HG03469 (cell line): ENCODE measurements around the gene SERPINB6.
"Not testable (repeated sequence)": the region's sequence is repeated elsewhere in the genome, so short reads cannot be mapped to it uniquely, and the experiment has no call there.

ENCODE experiments used
- ATAC-seq: cut with Tn5 transposase; IDR thresholded peaks from one replicate; pipeline ENCODE4 v1.9.1; 2021; ENCODE audit warnings: mild to moderate bottlenecking, moderate library complexity, moderate number of reproducible peaks; ENCODE audit not compliant: unreplicated experiment

SERPINB6 gene

DNA sequence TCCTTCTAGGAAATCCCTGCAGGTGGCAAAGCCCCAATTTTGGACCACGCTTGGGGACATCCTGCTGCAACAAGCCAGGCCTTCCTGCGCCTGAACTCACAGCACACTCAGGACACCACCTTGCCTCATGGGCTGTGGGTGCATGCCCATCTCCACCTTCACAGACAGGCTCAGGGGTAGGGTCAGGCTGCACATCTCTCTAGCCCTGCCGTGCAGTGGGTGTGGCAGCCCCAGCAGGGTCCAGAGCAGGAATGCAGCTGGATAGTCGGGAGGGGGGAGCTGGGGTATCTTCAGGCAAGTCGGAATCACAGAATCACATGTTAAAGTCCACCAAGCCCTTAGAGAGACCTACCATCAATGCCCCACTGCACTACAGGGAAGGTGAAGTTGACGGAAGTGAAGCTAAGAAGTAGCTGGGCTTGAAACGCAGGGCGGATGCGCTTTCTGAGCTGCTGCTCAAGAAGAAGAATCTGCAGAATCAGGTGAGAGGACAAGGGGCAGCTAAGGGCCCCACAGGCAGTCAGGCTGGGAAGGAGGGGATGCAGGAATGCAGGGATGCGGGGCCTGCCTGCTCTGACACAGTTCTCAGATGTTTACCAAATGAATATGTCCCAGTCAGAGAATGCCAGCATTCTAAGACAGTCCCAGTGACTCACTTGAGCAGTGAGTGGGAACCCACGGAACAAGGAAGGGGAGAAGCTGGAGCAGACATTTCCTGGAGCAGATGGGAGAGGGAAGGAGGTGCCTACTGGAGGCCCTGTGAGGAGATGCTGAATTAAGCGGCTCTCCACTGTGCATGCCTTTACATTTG, 11.3 kb downstream of the SERPINB6 start:
- ATAC-seq: no peak

DNA sequence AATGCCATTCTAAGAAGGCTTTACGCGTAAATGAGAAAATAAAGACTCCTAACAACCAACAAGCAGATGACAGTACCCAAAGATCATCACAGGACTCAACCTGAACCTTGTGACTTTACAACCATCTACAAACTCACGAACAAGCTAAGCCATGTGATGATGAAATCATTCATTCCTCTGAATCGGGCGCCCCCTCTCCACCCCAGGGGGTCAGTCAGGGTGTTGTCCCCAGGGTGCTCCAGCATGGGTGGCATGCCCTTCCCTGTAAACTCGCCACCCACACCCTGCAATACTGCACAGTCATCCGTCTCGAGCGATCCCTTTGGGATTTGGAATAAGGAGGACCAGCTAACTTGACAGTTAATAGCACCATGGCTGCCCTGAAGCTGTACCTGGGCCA, 12.6 kb downstream of the SERPINB6 start:
- no peak for ATAC-seq

DNA sequence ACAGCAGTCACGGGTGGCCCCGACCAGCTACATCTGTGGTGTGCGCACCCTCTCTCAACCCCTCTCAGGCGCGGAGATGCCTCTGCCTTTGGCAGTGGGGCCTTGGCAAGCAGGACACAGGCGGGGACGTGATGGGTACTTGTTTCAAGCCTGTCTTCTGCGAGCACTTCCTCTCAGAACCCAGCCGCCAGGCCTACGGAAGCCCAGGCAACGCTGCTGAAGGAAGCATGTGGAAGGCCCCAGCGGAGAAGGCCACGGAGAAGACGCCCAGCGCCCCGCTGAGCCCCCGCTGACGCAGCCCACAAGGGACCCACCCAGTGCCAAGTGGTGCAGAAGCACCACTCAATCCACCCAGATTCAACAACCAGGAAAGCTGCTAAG, 13.0 kb downstream of the SERPINB6 start:
- no peak for ATAC-seq

DNA sequence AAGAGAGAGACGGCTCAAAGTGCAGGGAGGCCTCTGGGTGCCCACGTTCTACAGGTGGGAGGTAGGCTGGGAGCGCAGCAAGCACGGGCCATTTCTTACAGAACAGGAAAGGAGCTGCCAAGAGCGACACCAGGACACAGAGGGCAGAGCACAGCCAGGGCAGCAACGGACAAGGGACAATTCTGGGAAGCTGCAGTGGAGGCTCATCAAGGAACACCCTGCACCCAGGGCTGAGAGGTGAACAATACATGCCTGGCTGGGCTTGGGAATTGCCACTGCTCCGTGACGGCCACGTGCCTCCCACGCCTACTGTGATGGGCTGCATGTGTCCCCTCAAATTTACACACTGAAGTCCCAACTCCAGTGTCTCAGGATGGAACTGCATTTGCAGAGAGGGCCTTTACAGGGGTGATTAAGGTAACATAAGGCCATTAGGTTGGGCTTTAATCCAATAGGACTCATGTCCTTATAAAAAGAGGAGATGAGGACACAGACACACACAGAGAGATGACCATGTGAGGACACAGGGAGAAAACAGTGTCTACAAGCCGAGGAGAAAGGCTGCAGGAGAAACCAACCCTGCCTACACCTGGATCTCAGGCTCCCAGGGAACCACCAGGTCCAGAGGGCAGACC, 13.6 kb downstream of the SERPINB6 start:
- no peak for ATAC-seq

DNA sequence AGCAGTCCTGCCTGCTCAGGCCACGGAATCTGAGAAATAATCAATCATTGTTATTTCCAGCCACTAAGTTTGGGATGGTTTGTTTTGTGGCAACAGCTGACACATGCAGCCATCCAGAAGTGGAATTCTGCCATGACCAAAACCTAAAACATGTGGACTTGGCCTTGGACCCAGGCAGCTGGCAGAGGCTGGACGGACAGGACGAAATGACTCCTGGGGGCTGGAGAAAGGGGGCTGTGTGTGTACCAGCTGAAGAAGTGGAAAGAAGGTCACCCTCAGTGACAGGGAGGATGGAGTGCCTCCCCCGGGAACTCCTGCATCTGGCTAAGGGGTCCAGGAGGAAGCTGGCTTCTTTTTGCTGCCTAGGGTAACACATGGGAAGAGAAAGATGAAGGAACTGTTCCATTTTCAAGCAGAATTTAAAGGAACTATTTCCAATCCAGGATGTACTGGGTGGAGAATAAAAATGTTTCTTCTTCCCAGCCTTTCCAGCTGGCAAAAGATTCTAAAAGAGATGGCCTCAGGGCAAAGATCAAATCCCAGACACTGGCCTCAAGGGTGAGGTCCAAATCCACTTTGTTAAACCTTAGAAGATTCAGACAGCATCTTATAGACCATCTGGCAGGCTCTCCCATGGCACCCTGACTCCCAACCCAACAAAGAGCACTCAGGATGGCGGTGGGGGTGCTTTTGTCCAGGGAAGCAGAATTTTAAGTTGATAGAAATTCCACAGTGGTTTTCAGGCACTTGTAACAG, 14.3 kb downstream of the SERPINB6 start:
- no peak for ATAC-seq

DNA sequence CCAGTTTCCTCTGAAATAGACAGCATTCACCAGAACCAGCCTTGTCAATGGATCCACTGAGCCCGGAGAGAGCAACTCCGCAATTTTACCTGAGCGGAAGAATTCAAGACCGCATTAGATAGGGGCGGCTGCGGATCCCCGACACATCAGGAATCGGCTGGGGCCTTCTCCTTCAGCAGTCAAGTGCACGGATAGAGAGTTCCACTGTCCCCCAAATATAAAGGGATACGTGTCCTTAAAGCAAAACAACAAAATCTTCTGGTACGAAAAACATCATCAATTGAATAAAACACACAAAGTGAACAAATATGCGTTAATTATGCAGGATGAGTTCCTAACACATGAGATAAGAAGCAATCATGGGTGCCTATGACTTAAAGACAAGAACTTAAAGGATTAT, 18.3 kb downstream of the SERPINB6 start:
- ATAC-seq: no peak

DNA sequence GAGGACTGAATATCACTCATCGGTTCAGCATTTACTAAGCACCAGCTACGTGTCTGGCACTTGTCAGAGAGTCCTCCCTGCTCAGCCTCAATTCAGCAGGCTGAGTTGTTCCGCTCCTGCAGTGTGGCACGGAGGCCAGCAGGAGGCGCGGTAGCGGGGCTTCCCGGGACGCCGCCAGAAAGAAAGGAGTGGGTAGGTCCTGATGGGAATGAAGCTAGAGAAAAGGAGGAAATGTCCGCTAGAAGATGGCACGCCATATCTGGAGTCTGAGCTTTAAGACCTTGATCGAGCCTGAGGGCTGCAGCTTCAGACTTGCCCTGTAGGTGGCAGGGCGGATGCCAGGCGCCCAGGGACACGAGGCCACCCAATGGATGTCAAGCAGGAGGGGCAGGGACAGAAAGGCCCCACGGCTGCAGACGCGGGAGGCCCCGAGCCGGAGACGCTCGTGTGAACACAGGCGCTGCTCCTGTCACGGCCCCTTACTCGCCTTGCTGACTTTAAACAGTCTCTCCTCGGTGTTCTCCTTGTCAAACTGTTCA, 18.7 kb downstream of the SERPINB6 start:
- ATAC-seq: no peak

DNA sequence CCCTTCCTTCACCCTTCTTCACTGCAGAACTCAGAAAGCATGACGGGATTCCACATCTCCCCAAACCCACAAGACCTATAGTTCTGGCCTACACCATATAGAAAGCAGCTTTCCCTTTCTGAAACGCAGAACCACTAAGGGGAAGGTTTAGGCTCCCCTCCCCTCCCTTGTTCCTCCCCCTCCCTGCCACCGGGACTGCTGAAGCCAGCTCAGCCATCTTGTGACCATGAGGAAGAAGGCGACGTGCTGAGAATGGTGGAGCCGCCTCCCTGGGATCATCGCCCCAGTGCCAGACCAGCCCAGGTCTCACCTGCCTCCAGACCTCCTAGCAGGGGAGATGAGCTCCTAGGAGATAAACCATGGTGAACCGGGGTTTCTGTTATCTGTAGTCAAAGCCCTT, 19.6 kb downstream of the SERPINB6 start:
- ATAC-seq: no peak

DNA sequence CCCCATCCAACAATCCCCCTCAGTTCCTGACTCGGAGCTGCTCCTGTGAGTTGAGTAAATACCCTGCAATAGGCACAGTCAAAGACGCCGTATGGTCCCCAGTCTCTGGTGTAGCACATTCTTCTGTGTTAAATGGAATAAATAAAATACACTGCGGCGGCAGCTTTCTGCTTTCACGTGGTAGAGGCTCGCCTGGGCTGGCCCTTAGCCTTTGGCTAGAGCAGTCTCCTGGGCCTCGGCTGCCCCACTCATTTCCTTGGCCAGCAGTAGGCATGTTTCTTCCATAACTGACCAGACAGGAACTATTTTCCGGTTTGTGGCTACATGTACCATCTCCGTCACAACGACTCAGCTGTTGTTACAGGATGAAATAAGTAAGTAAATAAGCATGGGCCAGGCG, 20.7 kb downstream of the SERPINB6 start:
- no peak for ATAC-seq

DNA sequence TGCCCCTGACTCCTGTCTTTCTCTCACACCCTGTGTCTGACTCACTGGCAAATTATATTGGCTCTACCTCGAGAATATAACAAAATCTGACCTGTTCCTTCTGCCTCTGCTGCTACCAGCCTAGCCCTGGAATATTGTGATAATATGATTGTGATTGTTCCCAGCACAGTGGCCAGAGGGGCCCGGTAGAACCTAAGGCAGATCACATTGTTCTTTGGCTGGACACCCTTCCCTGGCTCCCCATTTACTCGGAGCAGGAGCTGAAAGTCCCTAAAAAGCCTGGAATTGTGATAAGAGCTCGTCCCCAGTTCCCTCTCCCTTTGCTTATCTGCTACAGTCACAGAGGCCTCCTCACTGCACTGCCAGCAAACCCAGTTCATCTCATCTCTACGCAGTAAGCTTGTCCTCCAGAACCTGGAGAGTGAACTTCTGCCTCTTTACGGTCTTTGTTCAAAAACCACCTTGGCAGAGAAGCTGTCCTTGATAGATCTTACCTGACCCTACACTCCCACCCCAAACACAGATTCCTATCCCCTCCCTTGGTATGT, 21.8 kb downstream of the SERPINB6 start:
- ATAC-seq: no peak

DNA sequence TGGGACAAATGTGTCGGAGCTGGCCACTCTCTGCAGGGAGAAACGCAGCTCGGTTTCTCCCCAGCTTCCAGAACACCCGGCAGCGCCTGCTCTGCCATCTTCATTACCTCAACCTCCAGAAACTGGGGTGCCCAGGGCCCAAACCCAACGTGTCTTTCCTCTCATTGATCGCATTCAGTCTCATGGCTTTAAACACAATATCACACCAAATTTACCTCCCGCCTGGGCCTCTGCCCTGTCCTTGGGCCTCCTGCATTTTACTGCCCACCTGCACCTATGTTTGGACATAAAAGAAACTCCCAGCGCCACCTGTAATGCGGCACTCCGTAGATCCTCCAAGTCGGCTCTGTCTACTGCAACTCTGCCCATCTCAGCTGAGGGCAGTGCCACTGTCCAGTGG, 22.2 kb downstream of the SERPINB6 start:
- no peak for ATAC-seq

DNA sequence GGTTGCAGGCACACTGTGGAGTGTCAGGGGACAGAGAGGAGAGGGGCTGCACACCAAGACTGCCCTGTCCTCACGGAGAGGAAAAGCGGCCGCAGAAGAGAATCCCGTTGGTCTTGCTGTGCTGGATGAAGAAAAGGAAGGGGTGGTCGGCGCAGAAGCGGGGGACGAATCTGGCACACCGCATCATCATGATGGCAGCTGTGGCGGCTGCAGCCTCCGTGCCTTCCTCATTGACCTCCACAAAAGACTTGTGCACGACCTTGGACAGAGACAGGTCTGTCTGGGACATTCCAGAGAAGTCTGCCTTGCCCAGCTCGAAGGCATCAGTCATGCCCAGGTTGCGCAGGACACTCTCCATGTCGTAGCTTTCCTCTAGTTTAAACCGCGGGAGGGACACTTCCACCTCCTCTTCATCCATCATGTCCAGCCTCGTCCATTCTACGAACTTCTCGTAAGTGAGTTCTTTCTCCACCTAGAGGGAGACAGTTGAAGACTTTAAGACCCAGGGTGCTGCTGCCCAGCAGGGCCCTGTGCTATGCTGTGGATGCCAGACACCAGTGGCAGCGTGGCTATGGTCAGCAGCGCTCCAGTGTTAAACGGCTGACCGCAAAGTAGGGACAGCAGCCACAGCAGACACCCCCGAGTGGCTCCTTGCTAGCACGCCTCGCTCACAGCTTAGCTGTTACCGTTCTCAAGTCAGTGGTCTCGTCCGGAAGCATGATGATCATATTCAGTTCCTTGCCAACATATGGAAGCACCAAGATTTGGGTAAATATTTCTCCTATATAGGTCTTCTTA, 22.9 kb downstream of the SERPINB6 start:
- ATAC-seq: no peak

DNA sequence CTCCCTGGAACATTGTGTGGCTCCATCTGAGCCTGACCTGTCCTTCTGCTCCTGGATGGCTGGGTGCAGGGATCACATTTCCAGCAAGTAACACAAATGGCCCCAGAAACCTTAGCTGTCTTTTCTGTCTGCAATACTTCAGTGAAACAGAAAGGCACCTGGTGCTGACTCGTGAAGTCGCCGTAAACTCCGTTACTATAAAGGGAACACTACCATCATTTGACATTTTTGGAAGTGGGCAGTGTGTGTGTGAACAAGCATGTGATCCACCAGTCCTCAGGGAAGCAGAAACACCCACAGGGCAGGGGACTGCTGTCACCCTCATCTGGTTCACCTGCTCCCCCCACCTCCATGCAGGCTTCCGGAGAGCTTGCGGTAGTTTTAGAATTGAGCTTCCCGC, 23.9 kb downstream of the SERPINB6 start:
- ATAC-seq: no peak

DNA sequence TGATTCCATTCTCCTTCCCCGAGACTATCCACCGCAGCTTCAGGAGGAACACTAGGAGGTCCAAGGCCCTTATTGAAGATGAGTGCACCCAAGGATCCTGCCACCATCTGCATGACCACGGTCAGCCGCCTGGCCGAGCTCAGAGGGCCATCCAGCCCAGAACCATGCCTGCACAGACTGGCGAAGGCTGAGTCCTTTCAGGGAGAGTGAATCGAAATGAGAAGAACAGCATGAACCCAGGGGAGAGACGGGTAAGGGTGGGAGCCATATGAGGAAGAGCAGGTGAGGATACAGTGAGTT, 26.3 kb downstream of the SERPINB6 start:
- ATAC-seq: no peak

DNA sequence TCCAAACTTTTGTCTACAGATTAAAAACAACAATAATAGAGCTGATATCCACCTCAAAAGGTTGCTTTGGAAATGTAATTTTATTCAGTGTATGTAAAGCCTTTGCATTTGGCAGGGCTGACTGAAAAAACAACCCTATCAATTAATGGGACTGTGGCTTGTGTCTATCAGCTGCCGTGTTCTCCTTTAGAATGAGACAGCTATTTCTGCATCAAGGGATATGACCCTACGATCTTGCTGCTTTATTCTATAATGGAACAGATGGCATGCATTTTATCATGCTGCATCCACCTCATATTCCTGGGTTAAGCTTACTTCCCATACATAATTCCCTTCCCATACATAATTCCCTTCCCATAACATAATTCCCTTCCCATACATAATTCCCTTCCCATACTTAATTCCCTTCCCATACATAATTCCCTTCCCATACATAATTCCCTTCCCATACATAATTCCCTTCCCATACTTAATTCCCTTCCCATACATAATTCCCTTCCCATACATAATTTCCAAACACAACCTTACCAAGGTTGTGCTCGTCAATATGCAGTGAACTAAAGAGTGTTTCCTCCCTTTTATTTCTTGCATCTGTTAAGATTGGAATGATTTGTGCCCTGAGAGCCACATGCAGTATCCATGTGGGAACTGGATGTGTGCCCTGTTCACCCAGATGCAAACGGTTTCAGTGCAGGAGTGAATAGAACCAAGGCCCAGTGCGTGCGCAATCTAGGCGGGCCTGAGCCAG, 26.8 kb downstream of the SERPINB6 start:
- no peak for ATAC-seq

DNA sequence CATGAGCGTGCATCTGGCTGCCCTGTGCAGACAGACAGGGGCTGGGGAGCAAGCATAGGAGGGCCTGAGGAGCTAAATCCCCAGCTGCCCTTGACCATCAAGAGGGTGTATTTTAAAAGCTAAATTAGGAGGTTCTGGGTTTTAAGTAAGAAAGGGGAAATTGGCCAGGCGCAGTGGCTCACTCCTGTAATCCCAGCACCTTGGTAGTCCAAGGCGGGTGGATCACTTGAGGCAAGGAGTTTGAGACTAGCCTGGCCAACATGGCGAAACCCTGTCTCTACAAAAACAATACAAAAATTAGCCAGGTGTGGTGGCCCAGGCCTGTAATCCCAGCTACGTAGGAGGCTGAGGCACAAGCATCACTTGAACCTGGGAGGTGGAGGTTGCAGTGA, 27.8 kb downstream of the SERPINB6 start:
- no peak for ATAC-seq

DNA sequence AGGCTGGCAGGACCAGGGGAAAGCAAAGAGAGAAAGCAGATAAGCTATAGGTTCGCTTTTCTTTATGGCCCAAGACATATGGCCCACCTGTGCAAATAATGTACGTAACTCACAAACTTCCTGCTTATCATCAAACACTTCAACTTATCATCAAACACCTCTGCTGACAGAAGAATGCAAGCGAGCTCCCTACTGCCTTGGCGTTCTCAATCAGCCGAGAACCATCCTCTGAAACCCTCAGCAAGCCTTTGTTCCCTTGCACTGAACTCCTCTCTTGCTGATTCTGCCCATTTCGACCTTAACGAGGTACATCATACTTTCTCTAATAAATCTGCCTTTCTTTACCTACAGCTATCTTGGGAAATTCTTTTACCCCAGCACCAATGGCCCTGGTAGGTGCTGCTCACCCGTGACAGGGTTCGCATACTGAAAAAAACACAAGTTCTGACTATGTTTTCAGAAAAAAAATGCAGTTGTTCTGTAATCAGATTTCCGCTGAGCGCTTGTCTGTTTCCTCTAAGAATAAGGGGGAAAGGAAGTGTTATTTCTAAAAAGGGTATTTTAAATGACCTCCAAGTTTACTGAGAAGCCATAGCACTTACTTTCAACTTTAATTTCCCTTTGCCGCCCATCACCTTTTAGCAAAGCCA, 28.3 kb downstream of the SERPINB6 start:
- ATAC-seq: no peak

DNA sequence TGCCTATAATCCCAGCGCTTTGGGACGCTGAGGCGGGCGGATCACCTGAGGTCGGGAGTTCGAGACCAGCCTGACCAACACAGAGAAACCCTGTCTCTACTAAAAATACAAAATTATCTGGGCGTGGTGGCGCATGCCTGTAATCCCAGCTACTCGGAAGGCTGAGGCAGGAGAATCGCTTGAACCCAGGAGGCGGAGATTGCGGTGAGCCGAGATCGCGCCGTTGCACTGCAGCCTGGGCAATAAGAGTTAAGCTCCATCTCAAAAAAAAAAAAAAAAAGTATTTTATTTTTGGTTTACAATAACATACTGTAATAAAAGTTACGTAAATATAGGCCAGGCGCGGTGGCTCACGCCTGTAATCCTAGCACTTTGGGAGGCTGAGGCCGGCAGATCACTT, 29.3 kb downstream of the SERPINB6 start:
- not testable (repeated sequence) for ATAC-seq

DNA sequence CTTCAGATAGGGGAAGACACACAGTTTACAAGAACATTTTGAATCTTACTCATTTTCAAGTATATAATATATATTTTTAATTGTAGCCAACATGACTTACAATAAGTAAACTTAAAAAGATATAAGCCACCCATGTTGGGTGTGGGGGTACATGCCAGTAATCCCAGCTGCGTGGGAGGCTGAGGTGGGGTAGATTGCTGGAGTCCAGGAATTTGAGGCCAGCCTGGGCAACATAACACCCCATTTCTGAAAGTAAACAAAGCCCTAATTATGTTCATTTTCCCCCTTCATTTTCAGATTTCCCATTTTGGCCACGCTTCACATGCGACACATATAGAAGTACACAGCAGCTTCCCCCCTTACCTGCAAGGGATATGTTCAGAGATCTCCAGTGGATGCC, 30.5 kb downstream of the SERPINB6 start:
- no peak for ATAC-seq
